ENCODE results near the gene DNAJC1. TPM values are rescaled to one million over a fixed set of nuclear protein-coding genes. Genes with fewer than 3 reads are reported as not detected.

DNAJC1 gene
- polyA plus RNA-seq, 1 donor from 2014 or later: 15.9 TPM

GRCh38 chr10:21926358-21926925 is 77.1 kb downstream of the DNAJC1 start:
- Histone ChIP-seq H3F3A (ENCODE audit: insufficient read depth, low read length, poor library complexity, severe bottlenecking) (no peaks in the 10 kb centered on the region), H4K20me1 (ENCODE audit: insufficient read depth) (no peaks in the 10 kb centered on the region), H3K9me2 (ENCODE audit: insufficient read depth, low read length) (no peaks in the 10 kb centered on the region), H3K9me3 (ENCODE audit: low read length) (no peaks in the 10 kb centered on the region), H3K27ac (ENCODE audit: low read length) (no peak overlapping the region), H3K4me3 (ENCODE audit: low read length) (no peak overlapping the region), H3K4me2 (ENCODE audit: low read length) (no peak overlapping the region), H3K27me3 (ENCODE audit: insufficient read depth, low read depth, low read length) (no peaks in the 10 kb centered on the region), H3K36me3 (ENCODE audit: insufficient read depth, low read length) (no peaks in the 10 kb centered on the region), H2AFZ (ENCODE audit: low read depth, low read length) (no peak overlapping the region), H3K9ac (ENCODE audit: low read length) (no peak overlapping the region), H3K79me2 (replicated peaks; ENCODE audit: insufficient read depth, low read length) (peaks cover 23% of the 10 kb centered on the region)
- no peak for TF ChIP-seq TAF1 (IDR thresholded peaks at IDR 0.05; ENCODE audit: low read depth)
- TF ChIP-seq CTCF (IDR thresholded peaks at IDR 0.05; ENCODE audit: poor library complexity, severe bottlenecking): no peak
- no peak for TF ChIP-seq SMC3 (conservative IDR thresholded peaks at IDR 0.05; ENCODE audit: poor library complexity)
- no peak for TF ChIP-seq EP300 (conservative IDR thresholded peaks at IDR 0.05; ENCODE audit: poor library complexity, severe bottlenecking)
- TF ChIP-seq MXI1 (conservative IDR thresholded peaks at IDR 0.05; ENCODE audit: poor library complexity, severe bottlenecking): no peak
- TF ChIP-seq EZH2 (IDR thresholded peaks at IDR 0.05; ENCODE audit: borderline replicate concordance, insufficient read depth, low read length, poor library complexity, severe bottlenecking): no peak

- Histone ChIP-seq H3K9ac (ENCODE audit: low read length) (no peak overlapping the region), H2AFZ (ENCODE audit: low read depth, low read length) (no peak overlapping the region), H3K9me2 (ENCODE audit: insufficient read depth, low read length) (no peaks in the 10 kb centered on the region), H3F3A (ENCODE audit: insufficient read depth, low read length, poor library complexity, severe bottlenecking) (no peaks in the 10 kb centered on the region), H3K79me2 (replicated peaks; ENCODE audit: insufficient read depth, low read length) (peaks cover 23% of the 10 kb centered on the region), H3K27ac (ENCODE audit: low read length) (no peak overlapping the region), H3K4me3 (ENCODE audit: low read length) (no peak overlapping the region), H3K4me2 (ENCODE audit: low read length) (no peak overlapping the region), H3K36me3 (ENCODE audit: insufficient read depth, low read length) (no peaks in the 10 kb centered on the region), H3K9me3 (ENCODE audit: low read length) (no peaks in the 10 kb centered on the region), H4K20me1 (ENCODE audit: insufficient read depth) (no peaks in the 10 kb centered on the region), H3K27me3 (ENCODE audit: insufficient read depth, low read depth, low read length) (no peaks in the 10 kb centered on the region)
- TF ChIP-seq TAF1 (IDR thresholded peaks at IDR 0.05; ENCODE audit: low read depth): no peak
- no peak for TF ChIP-seq REST (IDR thresholded peaks at IDR 0.05; ENCODE audit: borderline replicate concordance)
Observed at GRCh38 chr10:21925851-21926250, 77.7 kb downstream of the DNAJC1 start.

GRCh38 chr10:21924511-21924910 is 79.0 kb downstream of the DNAJC1 start:
- H4K20me1 ChIP-seq (ENCODE audit: insufficient read depth): no peaks in the 10 kb centered on the region
- H3F3A ChIP-seq (ENCODE audit: insufficient read depth, low read length, poor library complexity, severe bottlenecking): no peaks in the 10 kb centered on the region
- no peak overlapping the region for H2AFZ ChIP-seq (ENCODE audit: low read depth, low read length)
- H3K4me3 ChIP-seq (ENCODE audit: low read length): no peak overlapping the region
- no peak overlapping the region for H3K9ac ChIP-seq (ENCODE audit: low read length)
- no peak overlapping the region for H3K27ac ChIP-seq (ENCODE audit: low read length)
- H3K9me2 ChIP-seq (ENCODE audit: insufficient read depth, low read length): no peaks in the 10 kb centered on the region
- H3K27me3 ChIP-seq (ENCODE audit: insufficient read depth, low read depth, low read length): no peaks in the 10 kb centered on the region
- H3K79me2 ChIP-seq (replicated peaks; ENCODE audit: insufficient read depth, low read length): peaks cover 23% of the 10 kb centered on the region
- H3K4me2 ChIP-seq (ENCODE audit: low read length): no peak overlapping the region
- TF ChIP-seq EZH2 (IDR thresholded peaks at IDR 0.05; ENCODE audit: borderline replicate concordance, insufficient read depth, low read length, poor library complexity, severe bottlenecking) (no peak), SMC3 (conservative IDR thresholded peaks at IDR 0.05; ENCODE audit: poor library complexity) (no peak), POLR2AphosphoS5 (IDR thresholded peaks at IDR 0.05) (no peak), RAD21 (conservative IDR thresholded peaks at IDR 0.05) (no peak), EP300 (conservative IDR thresholded peaks at IDR 0.05; ENCODE audit: poor library complexity, severe bottlenecking) (no peak), CTCF (IDR thresholded peaks at IDR 0.05; ENCODE audit: poor library complexity, severe bottlenecking) (no peak), TAF1 (IDR thresholded peaks at IDR 0.05; ENCODE audit: low read depth) (no peak), REST (IDR thresholded peaks at IDR 0.05; ENCODE audit: borderline replicate concordance) (no peak), MXI1 (conservative IDR thresholded peaks at IDR 0.05; ENCODE audit: poor library complexity, severe bottlenecking) (no peak)
- no peaks in the 10 kb centered on the region for H3K9me3 ChIP-seq (ENCODE audit: low read length)
- H3K36me3 ChIP-seq (ENCODE audit: insufficient read depth, low read length): no peaks in the 10 kb centered on the region

Measured in neural cell (in vitro differentiated cells).